Medulla oblongata (tissue), 1 donor: ENCODE measurements around the gene PTX4.

Source experiments
- DNase-seq: peaks from one replicate; pipeline ENCODE4 v3.0.0-alpha.2; 2015; ENCODE audit errors: extremely low spot score

Gene PTX4

DNA sequence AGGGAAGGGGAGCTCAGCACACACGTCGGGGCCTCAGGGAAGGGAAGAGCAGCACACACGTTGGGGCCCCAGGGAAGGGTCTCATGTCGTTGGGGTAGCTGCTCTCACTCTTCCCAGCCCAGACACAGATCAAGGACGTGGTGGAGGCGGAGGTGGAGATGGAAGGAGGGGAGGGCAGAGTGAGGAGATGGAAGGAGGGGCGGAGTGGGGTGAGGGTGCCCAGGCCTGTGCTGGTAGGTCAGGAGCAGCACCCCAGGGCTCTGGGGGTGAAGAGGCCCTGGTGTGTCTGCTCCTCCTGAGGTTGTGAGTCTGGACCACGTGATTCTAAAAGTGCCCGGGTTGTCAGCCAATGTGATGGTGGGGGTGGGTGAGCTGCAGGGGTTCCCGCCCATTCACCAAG lies 28.8 kb downstream of the PTX4 start:
- DNase-seq: no peak

DNA sequence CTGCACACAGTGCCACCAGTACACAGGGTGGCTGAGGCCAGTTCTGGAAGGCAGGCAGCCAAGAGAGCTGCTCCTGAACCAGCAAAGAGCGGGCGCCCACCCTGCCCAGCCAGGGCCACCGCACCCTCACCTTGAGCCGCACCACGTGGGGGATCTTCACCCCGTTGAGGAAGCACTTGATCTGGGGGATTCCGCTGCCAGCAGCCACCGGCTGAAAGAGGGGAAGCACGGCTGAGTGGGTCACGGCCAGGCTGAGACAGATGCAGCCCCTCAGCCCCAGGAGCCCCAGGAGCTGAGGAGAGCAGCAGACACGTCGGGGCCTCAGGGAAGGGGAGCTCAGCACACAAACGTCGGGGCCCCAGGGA lies 29.8 kb downstream of the PTX4 start:
- no peak for DNase-seq

DNA sequence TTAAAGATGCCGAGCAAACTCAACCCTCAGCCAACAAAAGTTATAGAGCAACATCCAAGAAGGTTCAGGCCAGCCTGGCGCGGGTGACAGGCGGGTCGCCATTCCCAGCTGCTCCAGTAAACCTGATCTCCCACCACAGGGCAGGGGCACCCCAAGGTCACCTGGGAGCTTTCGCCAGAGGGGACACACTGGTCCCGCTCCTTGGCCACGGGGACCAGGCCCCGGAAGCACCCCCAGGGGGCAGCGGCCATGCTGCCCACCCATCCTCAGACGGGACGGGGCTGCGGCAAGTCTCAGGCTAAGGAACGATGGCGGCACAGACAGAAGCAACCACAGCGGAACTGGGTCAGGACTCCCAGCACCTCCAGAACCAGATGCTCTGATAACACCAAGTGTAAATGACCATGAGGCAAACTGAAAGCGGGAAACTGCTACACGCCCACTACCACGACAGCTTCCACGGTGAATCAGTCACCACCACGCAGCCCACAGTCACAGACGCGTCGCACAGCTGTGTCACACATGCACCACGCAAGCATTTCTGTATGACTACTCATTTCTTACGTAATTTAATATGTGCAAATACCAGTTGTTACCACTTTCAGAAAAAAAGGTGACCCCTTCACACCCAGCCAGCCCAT lies 30.3 kb downstream of the PTX4 start:
- no peak for DNase-seq

GRCh38 chr16:1457489-1458245 lies 31.1 kb downstream of the PTX4 start:
- DNase-seq: no peak

DNA sequence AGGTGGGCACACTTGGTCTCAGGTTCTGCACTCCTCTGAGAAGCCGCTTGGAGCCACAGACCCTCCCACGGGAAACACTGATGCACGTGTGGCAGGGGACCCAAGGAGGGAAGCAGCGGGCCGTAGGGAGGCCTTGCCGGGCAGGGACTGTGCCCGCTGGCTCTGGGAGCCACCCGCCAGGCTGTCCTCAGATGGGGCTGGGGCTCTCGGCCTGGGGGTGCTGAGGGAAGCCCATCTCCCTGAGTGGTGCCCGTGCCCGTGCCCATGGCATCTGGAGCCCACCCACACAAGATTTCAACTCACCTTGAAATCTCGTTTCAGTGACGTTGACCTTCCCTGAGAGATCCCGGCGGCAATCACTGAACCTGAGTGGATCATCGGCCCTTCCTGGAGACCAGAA lies 31.8 kb downstream of the PTX4 start:
- DNase-seq: no peak

DNA sequence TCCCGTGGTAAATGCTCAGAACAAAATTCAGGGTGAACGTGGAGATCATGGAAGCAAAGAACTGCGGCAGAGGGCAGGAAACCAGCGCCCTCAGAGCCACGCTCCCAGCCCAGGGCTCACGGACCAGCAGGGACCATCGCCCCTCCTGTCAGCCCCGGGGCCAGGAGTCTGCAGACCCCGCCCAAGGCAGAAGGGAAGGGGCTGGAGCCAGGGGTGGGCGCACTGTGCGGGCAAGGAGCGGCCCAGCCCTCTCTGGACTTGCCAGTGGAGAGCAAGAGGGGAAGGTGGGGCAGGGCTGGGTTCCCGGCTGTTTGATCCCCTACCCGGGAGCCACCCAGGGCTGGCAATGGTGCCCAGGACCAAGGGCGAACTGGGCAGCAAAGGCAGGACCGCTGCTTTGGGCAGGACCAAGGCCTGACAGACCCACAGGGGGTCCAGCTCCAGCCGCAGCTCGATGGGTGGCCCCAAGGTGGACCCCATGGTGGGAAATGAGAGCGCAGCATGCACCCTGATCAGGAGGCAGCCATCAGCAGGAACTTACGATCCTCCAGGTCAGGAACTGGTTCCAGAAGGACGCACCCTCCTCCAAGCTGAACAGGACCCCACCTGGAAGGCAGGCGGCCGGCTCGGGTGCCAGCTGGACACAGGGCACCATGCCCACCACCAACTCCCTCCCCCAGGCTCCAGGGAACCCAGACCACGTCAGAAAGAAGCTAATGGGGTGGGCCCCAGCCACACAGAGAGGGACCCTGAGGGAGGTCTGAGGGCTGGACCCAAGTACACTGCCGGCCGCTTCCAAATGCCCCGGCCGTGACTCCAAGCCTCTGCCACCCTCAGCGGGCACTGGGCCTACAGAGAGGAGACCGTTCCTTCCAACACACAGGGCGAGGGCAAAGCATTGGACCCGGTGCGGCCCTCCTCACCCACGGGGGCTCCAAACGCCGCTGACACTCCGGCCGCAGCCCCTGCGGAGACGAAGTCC lies 33.3 kb downstream of the PTX4 start:
- no peak for DNase-seq

DNA sequence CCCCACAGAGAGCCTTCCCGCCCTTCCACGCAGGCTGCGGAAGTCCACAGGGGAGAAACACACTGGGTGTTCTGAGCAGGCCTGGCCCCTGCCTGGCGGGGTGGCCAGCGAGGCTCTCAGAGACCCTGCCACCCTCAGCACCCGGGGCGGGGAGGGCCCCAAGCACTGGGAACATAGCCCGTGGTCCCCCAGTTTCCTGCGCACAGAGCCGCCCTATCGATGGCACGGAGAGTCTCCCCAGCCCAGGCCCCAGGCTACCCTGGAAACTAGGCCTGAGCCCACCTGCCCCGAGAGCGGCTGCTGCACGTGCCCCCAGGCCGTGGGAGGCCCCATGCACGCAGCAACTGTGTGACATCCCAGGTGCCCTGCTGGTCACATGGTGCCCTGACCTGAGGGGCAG lies 34.2 kb downstream of the PTX4 start:
- no peak for DNase-seq

- DNase-seq: no peak
Measured at GRCh38 chr16:1453316-1453715, 35.4 kb downstream of the PTX4 start.

DNA sequence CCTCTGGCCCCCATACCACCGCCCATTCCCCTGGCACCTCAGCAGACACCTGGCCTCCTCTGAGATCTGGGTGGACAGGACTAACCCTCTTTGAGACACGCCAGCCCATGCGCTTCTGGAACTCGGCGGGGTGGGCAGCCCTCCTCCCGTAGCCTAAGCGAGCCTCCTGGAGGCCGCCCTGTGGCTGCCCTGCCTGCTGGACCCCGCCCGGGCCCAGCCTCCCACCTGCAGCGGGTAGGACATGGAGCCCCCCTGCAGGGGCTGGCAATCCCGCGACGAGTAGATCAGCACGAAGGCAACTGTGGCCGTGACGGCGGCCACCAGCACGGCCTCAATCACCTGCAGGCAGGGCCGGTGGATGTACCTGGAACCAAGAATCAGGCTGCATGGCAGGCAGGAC lies 36.2 kb downstream of the PTX4 start:
- no peak for DNase-seq

DNA sequence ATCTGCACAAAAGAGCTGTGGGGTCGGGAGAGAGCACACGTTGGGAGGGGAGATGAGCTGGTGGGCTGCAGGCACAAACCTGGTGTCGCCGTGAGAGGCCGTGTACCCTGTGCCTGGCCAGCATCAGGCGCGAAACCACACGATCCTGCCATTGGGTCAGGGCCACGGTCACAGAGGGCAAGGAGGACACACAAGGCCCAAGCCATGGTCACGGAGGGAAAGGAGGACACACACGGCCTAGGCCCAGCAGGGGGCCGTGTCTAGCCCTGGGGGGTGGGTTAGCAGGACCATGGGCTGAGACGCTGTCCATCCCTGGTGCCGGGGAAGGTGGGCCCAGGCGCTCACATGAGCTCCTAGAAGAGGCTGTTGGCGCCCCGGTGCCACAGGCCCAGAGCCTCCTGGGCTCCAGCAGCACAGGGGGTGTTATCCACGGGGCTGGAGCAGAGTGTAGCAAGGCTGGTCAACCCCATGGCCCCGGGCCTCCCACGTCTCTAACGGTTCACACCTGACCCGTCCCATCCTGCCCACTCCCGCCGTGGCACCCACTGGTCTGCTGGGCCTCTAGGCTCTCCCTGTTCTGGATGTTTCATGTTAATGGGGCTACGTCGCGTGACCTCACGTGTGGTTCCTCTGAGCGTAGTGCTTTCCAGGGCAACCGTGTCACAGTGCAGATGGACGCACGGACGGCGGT lies 36.9 kb downstream of the PTX4 start:
- DNase-seq: no peak

DNA sequence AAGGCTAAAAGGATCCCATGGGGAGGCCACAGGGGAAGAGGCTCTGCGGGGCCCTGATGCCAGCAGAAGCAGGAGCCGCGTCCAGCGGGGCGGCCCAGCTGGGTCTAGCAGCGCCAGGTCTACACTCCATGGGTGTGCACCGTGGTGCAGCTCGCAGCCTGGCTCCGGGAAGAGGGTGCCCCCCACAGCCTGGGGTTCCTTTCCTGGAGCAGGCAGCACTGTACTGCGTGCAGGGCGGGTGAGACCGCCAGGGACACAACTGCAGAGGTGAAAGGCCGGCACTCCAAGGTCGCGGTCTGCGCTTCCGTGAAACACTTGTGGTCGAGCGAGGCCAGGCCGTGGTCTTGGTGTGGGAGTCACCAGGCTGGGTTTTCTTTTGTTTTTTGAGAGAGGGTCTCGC lies 37.9 kb downstream of the PTX4 start:
- DNase-seq: no peak

DNA sequence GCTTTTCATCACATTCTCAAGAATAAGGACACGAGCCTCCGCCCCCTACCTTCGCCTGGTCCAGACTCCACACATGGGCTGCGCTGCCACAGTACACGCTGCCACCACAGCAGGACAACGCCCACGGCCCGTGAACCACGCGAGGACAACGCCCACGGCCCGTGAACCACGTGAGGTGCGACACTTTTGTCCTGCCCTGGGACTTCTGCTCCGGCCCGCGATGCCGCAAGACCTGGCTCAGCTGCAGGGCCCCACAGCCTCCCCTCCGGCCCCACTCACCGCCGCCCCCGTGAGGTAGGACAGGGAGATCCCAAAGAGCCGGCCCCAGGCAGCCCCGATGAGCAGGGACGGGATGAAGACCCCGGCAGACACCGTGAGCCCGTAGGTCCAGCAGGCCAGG lies 38.5 kb downstream of the PTX4 start:
- no peak for DNase-seq

DNA sequence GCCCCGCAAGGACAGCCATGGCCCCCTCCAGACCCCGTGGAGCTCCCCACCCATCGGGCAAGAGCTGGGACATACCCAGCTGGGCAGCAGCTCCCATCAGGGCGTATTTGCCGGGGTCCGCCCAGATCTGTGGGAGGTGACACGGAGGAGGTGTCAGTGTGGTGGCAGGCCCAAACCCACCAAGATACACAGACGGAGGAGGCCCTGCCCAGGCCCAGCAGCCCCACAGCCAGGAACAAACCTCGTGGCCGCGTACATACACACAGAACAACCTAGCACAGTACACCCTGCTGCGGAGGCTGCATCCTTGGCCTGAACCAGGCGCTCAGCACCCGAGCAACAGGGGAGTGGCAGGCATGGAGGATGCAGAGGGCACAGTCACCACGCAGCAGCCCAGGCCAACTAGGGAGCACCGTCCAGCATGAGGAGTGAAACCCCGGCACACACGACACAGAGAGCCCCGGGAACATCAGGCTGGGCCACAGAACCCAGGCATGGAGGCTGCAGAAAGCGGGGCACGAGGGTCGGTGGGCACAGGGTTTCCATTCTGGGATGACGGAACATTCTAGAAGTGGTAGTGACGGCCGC lies 39.4 kb downstream of the PTX4 start:
- DNase-seq: no peak

- no peak for DNase-seq
Measured at GRCh38 chr16:1448536-1449116, 40.1 kb downstream of the PTX4 start.

DNA sequence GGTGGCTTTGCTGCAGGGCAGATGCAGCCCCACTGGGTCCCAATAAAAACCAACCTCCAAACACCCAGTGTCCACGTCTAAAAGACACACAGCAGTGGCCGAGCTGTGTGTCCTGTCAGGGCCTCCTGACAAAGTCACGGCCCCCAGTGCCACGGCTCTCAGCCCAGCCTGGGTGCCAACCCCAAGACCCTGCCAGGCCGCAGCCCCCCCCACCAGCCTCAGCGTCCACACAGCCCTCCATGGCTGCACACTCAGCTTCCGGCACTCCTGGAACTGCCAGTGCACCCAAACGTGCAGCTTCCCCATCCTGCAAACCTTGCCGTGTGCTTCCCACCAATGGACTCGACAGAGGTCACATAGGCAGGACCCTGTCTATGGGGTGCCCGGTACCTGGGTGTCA lies 40.8 kb downstream of the PTX4 start:
- DNase-seq: no peak

- DNase-seq: no peak
Measured at GRCh38 chr16:1446296-1447080, 42.3 kb downstream of the PTX4 start.

- no peak for DNase-seq
Measured at GRCh38 chr16:1445518-1446203, 43.1 kb downstream of the PTX4 start.

DNA sequence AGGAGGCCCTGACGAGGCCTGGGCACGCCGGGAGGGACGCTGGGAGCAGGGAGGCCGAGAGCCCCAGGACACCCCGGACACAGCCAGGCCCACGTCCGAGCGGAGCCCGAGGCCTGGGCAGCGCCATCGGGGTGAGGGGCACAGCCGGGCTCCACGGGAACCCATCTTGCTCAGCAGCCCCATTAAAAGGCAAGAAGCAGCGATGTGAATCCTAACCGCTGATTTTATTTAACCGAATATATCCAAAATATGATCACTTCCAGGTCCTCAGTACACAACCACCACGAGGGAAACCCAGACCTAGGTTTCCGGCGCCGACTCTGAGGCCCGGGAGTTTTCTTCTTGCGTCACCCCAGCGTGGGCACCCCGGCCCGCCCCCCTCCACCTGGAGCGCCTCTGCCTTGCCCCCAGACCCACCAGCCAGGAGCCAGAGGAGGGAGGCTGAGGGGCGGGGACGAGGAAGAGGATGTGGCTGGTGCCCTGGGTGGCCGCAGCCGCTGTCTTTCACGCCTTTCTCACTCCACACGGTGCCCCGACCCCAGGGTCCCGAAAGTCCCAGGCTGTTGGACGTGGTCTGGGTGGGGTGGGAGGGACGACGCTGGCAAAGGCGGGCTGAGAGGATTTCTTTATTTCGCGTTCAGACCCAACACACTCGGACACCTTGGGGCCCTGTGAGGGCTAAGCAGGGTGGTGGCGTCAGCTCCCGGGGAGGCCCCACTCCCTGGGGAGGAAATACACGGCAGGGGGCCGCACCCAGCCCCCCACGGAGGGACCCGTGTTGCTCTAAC lies 43.8 kb downstream of the PTX4 start:
- DNase-seq: no peak
